GM10266 (cell line): Measurements from ENCODE around the gene ACSS1.

Experiments
- DNase-seq: peaks from one replicate; pipeline ENCODE4 v3.0.0; 2012; ENCODE audit errors: extremely low spot score
- TF ChIP-seq, protein P1 (sequence below): IDR thresholded peaks from 2 replicates; pipeline ENCODE4 v1.5.1; 2012; ENCODE audit warnings: mild to moderate bottlenecking, low read depth; ENCODE audit not compliant: control insufficient read depth, insufficient read depth; ENCODE audit errors: missing control alignments

ACSS1 gene

DNA sequence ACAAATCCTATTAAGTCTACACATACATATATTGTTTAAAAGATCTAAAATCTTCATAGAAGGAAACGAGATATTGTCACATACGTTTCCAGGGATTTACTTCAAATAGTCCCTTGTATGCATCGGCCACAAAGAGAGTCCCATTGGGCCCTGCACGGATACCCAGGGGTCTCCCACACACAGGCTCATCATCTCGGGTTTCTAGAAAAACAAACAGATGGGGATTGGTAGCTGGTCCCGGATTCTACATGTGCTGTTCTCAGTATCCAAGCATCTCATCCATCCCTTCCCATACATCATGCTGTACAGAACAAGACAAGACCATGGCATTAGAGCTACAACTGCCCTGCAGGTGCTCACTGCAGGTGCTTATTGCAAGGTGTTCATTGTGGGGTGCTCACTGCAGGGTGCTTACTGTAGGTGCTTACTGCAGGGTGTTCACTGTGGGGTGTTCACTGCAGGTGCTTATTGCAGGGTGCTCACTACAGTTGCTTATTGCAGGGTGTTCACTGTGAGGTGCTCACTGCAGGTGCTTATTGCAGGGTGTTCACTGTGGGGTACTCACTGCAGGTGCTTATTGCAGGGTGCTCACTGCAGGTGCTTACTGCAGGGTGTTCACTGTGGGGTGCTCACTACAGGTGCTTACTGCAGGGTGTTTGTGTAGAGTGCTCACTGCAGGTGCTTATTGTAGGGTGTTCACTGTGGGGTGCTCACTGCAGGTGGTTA, 86.4 kb downstream of the ACSS1 start:
- no peak for DNase-seq
- TF ChIP-seq, protein P1, sequence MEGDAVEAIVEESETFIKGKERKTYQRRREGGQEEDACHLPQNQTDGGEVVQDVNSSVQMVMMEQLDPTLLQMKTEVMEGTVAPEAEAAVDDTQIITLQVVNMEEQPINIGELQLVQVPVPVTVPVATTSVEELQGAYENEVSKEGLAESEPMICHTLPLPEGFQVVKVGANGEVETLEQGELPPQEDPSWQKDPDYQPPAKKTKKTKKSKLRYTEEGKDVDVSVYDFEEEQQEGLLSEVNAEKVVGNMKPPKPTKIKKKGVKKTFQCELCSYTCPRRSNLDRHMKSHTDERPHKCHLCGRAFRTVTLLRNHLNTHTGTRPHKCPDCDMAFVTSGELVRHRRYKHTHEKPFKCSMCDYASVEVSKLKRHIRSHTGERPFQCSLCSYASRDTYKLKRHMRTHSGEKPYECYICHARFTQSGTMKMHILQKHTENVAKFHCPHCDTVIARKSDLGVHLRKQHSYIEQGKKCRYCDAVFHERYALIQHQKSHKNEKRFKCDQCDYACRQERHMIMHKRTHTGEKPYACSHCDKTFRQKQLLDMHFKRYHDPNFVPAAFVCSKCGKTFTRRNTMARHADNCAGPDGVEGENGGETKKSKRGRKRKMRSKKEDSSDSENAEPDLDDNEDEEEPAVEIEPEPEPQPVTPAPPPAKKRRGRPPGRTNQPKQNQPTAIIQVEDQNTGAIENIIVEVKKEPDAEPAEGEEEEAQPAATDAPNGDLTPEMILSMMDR = no peak

DNA sequence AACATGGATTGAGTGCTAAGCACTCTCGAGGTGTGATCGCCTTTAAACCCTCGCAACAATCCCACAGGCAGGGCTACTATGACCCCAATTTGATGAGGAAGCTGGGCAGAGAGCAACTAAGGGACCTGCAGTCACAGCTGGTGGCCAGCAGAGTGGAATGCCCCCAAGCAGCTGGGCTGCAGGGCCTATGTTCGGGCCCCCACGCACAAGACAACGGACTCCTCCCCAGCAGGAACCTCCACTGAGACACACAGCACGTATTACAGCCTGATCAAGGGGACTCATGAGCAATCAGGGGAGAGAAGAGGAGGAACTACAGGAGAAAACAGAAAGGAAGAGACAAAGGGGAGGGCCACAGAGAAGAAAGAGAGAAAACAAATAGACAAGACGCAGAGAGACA, 87.2 kb downstream of the ACSS1 start:
- TF ChIP-seq, protein P1 = no peak
- no peak for DNase-seq

DNA sequence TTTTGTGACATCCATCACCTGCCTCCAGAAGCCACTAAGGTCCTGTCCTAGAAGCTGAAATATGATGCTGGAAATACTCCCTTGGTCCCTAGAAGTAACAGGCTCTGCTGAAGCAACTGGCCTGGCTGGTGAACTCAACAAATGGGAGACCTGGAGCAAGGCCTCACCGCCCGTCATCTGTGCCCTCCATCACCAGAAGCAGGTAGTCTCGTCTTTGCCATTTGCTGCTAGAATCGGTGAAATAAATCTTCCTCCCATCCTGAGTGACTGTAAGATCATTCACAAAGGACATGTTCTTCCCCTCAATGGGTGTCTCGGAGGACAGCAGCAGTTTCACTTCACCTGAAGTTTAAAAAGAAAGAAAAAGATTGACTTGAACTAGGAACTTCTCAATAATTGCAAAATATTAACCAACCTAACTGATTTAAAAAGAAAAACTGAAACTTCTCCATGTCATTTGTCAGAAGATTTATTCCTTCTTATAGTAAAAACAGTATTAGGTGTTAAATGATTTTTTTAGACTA, 87.8 kb downstream of the ACSS1 start:
- DNase-seq = no peak
- TF ChIP-seq, protein P1 = no peak

DNA sequence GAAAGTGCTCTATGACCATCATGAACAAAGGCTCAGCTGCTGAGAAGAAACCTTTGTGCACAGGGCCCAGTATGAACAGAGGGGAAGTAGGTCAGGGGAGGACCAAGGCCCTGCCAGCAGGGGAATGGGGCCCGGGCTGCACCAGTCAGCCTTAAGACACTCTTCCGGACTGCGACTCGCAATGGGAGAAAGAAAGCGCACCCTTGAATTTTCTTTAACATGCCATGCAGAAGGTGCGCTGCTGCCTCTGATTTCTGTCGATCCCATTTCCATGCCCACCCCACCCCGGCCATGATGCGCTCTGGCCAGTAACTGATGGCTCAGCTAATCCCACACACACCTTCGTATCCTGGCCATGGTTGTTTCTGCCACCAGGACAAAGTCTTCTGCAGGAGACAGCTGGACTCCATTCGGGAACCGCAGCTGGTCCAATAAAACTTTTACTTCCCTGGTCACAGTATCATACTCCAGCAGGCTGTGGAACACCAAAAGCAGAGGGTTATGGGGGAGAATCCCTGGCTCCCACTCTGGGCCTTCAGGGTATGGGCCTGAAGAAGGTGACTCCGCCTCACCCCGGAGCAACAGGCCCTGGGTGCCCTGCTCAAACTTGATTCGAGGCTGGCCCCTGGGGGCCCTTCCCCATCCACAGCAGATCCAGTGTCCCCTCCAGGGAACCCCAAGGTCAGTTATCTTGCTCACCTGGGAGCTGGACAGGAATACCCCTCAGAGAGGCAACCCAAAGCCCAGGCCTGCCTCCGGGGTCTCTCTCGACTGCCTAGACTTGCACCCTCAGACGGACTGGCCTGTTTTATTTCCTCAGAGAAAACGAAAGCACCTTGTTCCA, 88.5 kb downstream of the ACSS1 start:
- TF ChIP-seq, protein P1 = no peak
- DNase-seq = no peak

DNA sequence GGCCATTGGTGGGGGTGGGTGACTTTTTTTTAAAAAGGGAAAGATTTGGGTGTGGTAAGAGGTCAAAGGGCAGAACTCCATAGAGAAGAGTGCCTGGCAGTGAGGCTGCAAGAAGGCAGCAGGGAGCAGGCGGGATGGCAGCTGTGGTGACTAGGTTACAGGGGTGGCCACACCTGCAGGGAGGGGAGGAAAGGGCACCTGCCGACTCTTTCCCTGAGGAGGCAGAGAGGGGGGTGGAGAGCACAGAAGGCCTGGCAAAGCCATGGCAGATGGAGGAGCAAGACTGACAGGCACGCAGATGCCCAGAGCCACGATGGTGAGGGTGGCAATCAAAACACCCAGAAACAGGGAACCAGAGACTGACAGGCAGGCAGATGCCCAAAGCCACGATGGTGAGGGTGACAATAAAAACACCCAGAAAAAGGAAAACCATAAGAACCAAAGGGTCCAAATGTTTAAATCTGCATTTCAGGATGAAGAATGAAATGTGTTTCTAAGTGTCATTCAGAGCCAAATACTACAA, 89.6 kb downstream of the ACSS1 start:
- DNase-seq = no peak
- TF ChIP-seq, protein P1 = no peak

DNA sequence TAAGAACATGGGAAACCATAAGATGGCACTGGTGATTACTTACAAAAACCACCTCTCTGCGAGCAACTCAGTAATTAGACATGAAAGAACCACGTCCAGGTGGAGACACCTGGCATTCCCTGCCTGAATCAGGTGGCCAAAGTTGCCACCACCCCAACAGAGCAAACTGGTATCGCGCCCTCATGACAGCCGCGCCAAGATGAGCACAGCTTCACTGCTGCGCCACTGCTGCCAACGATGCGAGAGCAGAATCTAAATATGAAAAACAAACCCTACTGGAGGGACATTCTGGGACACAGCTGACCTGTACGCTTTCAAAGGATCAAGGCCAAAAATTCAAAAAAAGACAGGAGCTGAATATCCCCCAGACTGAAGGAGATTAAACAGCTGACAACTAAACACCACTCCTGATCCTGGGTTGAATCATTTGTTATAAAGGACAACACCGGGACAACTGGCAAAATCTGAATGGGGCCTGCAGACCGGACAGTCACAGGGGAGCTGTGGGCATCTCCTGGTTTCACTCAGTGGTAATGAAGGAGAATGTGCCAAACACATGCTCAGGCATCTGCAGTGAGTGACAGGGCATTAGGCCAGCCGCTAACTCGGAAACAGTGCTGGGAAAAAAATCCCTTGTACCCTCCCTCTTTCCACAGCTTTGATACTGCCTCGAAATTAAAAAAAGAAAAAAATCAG, 91.5 kb downstream of the ACSS1 start:
- TF ChIP-seq, protein P1 = no peak
- no peak for DNase-seq
